Lung (tissue), 12 donors: ENCODE measurements around the gene SSBP3. TPM values are rescaled to one million over a fixed set of nuclear protein-coding genes. Genes with fewer than 3 reads are reported as not detected.

ENCODE experiments used
- ATAC-seq: fragments of 200-7000 bp; cut with Tn5 transposase; one replicate; pipeline ENCODE4 v1.9.1; 2020; ENCODE audit warnings: moderate number of reproducible peaks; ENCODE audit not compliant: insufficient read depth, low FRiP score
- DNase-seq, 3 donors: peaks; one replicate each; pipeline ENCODE4 v3.0.0-alpha.2; 2013 to 2017
- H3K27ac ChIP-seq, 2 donors: one replicate each; pipeline ENCODE4 v1.5.1; 2013; ENCODE audit warnings: mild to moderate bottlenecking in 2 of 2, moderate library complexity in 2 of 2, control low read depth in 1 of 2, inconsistent platforms in 1 of 2, low read depth in 1 of 2, low read length in 1 of 2
- H3K27me3 ChIP-seq, 3 donors: one replicate each; pipeline ENCODE4 v1.5.1; 2013; ENCODE audit warnings: low read length in 2 of 3; ENCODE audit not compliant: control insufficient read depth in 3 of 3, insufficient read depth in 3 of 3
- H3K36me3 ChIP-seq, 4 donors: one replicate each; pipeline ENCODE4 v1.5.1; 2013; ENCODE audit warnings: low read length in 4 of 4, mild to moderate bottlenecking in 1 of 4, moderate library complexity in 1 of 4; ENCODE audit not compliant: control insufficient read depth in 4 of 4, insufficient read depth in 4 of 4
- H3K4me1 ChIP-seq, 5 donors: one replicate each; pipeline ENCODE4 v1.5.1; 2013; ENCODE audit warnings: low read length in 5 of 5, mild to moderate bottlenecking in 2 of 5, moderate library complexity in 1 of 5; ENCODE audit not compliant: control insufficient read depth in 5 of 5, insufficient read depth in 5 of 5
- H3K4me3 ChIP-seq: one replicate; pipeline ENCODE4 v1.5.1; 2013; ENCODE audit warnings: mild to moderate bottlenecking, control low read depth, moderate library complexity
- H3K9ac ChIP-seq, 2 donors: one replicate each; pipeline ENCODE4 v1.5.1; 2013; ENCODE audit warnings: low read length in 2 of 2, control low read depth in 1 of 2; ENCODE audit not compliant: insufficient read depth in 1 of 2
- H3K9me3 ChIP-seq, 4 donors: one replicate each; pipeline ENCODE4 v1.5.1; 2013; ENCODE audit warnings: low read length in 3 of 4, mild to moderate bottlenecking in 1 of 4, moderate library complexity in 1 of 4; ENCODE audit not compliant: control insufficient read depth in 4 of 4, insufficient read depth in 3 of 4
- WGBS, 2 donors: extraction: QIAGEN DNeasy Blood & Tissue Kit; methylation state at CpG; one replicate each; pipeline ENCODE4 v1.1.7; 2013; 5-methylcytosine and 5-hydroxymethylcytosine counted together
- polyA plus RNA-seq, 2 donors: library from polyadenylated mRNA; stranded (reverse); fragments of 200-250 nt; gene quantifications; one replicate each; pipeline ENCODE4 v1.2.1, GENCODE V29; 2013
- total RNA-seq, 2 donors: library from RNA; depleted of rRNA in 1 of 2; stranded (reverse); fragments of >200 nt in 1 of 2; gene quantifications; one replicate each; pipeline ENCODE4 v1.2.1, GENCODE V29; 2014 to 2021
- TF ChIP-seq, protein P1 (sequence below): IDR thresholded peaks from 2 replicates; pipeline ENCODE4 v1.5.1; 2012; ENCODE audit warnings: mild to moderate bottlenecking; ENCODE audit errors: control extremely low read depth, extremely low read depth
- donor health status: control.
- donor health status: control.
- donor health status: Bipolar disorder and iron deficiency.
- donor health status: healthy.
- donor health status: DM: yes; HTN: yes; CAD: no.

SSBP3 gene
- total and polyA plus RNA-seq, 4 donors = 15.9 to 47.8 (median 34.8) TPM

DNA sequence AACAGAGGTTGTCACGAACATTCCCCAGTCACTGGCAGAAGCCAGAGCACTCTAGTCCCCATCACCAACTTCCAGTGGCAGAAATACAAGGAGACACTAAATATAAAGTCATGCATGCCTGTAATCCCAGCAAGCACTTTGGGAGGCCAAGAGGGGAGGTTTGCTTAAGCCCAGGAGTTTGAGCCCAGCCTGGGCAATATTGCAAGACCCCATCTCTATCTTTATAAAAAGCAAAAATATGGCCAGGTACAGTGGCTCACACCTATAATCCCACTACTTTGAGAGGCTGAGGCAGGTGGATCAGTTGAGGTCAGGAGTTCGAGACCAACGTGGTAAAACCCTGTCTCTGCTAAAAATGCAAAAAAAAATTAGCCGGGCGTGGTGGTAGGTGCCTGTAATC lies 212.7 kb downstream of the SSBP3 start:
- ATAC-seq (no peak), DNase-seq (no peak)
- Histone ChIP-seq H3K27me3 (no peaks in the 10 kb centered on the region), H3K9ac (no peak overlapping the region), H3K4me1 (no peaks in the 10 kb centered on the region), H3K27ac (no peak overlapping the region), H3K9me3 (no peaks in the 10 kb centered on the region), H3K4me3 (no peak overlapping the region), H3K36me3 (peaks cover 3 to 21% (median 7%) of the 10 kb centered on the region in 4 donors)
- TF ChIP-seq, protein P1, sequence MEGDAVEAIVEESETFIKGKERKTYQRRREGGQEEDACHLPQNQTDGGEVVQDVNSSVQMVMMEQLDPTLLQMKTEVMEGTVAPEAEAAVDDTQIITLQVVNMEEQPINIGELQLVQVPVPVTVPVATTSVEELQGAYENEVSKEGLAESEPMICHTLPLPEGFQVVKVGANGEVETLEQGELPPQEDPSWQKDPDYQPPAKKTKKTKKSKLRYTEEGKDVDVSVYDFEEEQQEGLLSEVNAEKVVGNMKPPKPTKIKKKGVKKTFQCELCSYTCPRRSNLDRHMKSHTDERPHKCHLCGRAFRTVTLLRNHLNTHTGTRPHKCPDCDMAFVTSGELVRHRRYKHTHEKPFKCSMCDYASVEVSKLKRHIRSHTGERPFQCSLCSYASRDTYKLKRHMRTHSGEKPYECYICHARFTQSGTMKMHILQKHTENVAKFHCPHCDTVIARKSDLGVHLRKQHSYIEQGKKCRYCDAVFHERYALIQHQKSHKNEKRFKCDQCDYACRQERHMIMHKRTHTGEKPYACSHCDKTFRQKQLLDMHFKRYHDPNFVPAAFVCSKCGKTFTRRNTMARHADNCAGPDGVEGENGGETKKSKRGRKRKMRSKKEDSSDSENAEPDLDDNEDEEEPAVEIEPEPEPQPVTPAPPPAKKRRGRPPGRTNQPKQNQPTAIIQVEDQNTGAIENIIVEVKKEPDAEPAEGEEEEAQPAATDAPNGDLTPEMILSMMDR = no peak
- WGBS, 2 donors = 95 to 98% methylated on average over 5 of the region's 5 CpGs

DNA sequence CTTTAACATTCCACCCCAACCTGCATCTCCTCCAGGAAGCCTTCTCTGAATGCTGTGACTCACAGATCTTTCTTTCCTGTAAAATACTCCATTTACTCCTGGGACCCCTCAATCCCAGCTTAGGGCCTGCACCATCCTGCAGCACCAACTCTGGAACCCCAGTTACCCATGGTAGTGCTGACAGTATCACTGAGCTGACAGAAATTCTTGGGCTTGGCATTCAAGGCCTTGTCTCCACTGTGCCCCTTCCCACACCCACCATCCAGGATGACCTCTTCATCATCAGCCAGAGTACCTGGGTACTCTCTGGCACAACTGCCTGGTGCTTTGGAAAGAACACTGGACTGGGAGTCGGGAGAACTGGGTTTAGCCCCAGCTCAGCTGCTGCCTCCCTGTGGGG lies 214.7 kb downstream of the SSBP3 start:
- no peak overlapping the region for H3K4me3 ChIP-seq
- DNase-seq (no peak), ATAC-seq (no peak)
- no peaks in the 10 kb centered on the region for H3K27me3 ChIP-seq
- no peak overlapping the region for H3K9ac ChIP-seq
- 0 to 93% methylated on average over 1 of the region's 1 CpG for WGBS, 2 donors
- no peak overlapping the region for H3K27ac ChIP-seq
- no peaks in the 10 kb centered on the region for H3K4me1 ChIP-seq
- TF ChIP-seq, protein P1 = no peak
- H3K36me3 ChIP-seq = peaks cover 3 to 23% (median 9%) of the 10 kb centered on the region in 4 donors
- H3K9me3 ChIP-seq = no peaks in the 10 kb centered on the region

DNA sequence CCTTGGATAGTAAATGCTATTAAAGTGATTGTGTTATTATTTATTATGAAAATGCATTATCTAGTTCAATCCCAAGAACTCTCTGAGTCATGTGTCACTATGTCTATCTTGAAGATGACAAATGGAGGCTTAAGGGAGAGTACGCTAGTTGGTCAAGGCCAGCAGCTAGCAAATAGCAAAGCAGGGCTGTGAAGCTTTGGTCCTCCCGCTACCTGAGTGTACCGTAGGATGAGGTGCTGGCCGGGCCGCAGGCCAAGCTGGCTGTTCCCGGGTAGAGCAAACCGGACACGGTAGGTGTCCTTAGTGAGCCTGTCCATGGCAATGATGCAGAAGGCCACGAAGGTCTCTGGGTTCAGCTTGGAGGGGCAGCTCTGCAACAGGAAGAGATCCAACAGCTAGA lies 215.7 kb downstream of the SSBP3 start:
- H3K4me3 ChIP-seq = no peak overlapping the region
- TF ChIP-seq, protein P1 = no peak
- DNase-seq = no peak
- no peaks in the 10 kb centered on the region for H3K9me3 ChIP-seq
- H3K27me3 ChIP-seq = no peaks in the 10 kb centered on the region
- ATAC-seq = no peak
- H3K27ac ChIP-seq = no peak overlapping the region
- WGBS, 2 donors = 93 to 94% methylated on average over 9 of the region's 9 CpGs
- H3K9ac ChIP-seq = no peak overlapping the region
- H3K4me1 ChIP-seq = no peaks in the 10 kb centered on the region
- H3K36me3 ChIP-seq = peaks cover 3 to 23% (median 9%) of the 10 kb centered on the region in 4 donors

DNA sequence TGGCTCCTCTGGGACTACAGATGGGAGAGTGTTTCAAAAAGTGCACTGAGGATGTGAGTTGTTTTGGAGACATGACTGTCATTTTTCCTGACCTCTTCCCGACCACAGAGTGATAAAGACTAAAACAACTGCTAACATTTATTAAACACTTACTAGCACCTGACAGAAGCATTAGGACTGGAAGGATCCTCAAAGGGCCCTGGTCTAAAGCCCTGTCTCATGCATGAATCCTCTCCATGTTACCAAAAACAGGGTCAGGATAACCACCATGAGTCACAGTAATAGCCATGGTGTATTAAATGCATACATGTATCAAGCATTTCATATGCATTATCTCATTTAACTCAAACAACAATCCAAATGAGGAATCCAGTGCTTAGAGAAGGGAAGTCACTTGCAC lies 217.9 kb downstream of the SSBP3 start:
- TF ChIP-seq, protein P1 = no peak
- WGBS, 2 donors = 77 to 80% methylated on average over 1 of the region's 1 CpG
- peaks cover 3 to 18% (median 6%) of the 10 kb centered on the region in 4 donors for H3K36me3 ChIP-seq

More for the DNA sequence above, 217.9 kb downstream of the SSBP3 start:
- Histone ChIP-seq H3K9ac (no peak overlapping the region), H3K4me3 (no peak overlapping the region), H3K27me3 (no peaks in the 10 kb centered on the region), H3K4me1 (no peaks in the 10 kb centered on the region), H3K9me3 (no peaks in the 10 kb centered on the region), H3K27ac (no peak overlapping the region)
- ATAC-seq (no peak), DNase-seq (no peak)
